HG03175 (cell line): ENCODE results near the gene PCSK4.
"Not testable (repeated sequence)": the region's sequence is repeated elsewhere in the genome, so short reads cannot be mapped to it uniquely, and the experiment has no call there.

Experiments
- ATAC-seq: cut with Tn5 transposase; IDR thresholded peaks from one replicate; pipeline ENCODE4 v1.9.1; 2021; ENCODE audit warnings: mild to moderate bottlenecking, moderate library complexity; ENCODE audit not compliant: unreplicated experiment

PCSK4 gene

DNA sequence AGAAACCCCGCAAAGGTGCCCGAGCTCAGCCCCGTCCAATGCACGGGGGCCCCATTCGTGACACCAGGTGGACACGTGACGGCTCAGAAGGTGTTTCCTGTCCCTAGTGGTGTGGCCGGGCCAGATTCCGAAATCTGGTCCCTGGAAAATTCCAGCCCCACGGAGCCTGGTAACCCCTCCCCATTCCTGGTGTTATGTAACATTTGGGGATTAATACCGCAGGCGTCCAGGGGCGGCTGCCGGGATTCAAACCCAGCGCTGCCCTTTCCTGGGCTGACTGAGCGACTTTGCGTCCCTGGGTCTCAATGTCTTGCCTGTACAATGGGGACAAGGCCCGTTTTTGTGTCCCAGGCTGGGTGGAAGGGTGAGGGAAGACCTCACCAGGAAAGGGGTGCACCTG, 32.7 kb upstream of the PCSK4 start:
- no peak for ATAC-seq

- no peak for ATAC-seq
Observed at GRCh38 chr19:1522061-1522460, 31.9 kb upstream of the PCSK4 start.

- ATAC-seq: no peak
Observed at GRCh38 chr19:1521636-1522035, 31.5 kb upstream of the PCSK4 start.

GRCh38 chr19:1520203-1520780, 30.1 kb upstream of the PCSK4 start:
- ATAC-seq: no peak

GRCh38 chr19:1519802-1520201, 29.7 kb upstream of the PCSK4 start:
- not testable (repeated sequence) for ATAC-seq

DNA sequence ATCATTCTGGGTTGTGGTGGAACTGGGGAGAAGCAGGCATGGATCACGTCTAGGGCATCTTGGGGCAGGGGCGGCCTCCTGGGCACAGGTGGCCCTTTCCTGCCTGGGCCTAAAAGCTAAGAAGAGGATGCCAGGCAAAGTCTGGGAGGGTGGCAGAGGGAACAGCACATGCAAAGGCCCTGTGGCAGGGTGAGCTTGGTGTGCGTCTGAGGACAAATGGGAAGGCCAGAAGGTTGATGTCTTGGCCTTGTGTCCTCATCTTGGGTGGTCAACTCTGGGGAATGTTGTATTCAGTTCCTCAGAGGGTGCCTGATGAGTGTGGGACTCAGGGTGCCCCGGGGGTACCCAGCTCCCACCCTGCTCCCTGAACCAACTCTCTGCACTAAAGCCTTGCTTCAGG, 28.3 kb upstream of the PCSK4 start:
- ATAC-seq: no peak

DNA sequence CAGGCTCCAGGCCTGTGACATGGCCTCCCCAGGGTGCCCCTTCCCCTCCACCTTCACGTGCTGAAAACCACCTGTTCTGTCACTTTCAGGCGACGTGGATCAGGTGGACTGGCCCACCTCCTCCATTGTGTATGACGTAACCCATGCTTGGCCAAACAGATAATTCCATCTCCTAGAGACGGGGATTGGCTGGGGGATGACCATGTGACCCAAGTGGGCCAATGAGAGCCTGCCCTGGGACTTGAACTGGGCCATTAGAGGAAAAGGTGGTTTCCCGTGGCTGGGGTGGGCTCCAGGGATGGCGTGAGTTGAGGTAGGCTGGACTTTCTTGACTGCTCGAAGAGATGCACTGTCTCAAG, 26.2 kb upstream of the PCSK4 start:
- no peak for ATAC-seq

- no peak for ATAC-seq
Observed at GRCh38 chr19:1514986-1515721, 25.0 kb upstream of the PCSK4 start.

GRCh38 chr19:1514295-1514661, 24.1 kb upstream of the PCSK4 start:
- ATAC-seq: no peak

DNA sequence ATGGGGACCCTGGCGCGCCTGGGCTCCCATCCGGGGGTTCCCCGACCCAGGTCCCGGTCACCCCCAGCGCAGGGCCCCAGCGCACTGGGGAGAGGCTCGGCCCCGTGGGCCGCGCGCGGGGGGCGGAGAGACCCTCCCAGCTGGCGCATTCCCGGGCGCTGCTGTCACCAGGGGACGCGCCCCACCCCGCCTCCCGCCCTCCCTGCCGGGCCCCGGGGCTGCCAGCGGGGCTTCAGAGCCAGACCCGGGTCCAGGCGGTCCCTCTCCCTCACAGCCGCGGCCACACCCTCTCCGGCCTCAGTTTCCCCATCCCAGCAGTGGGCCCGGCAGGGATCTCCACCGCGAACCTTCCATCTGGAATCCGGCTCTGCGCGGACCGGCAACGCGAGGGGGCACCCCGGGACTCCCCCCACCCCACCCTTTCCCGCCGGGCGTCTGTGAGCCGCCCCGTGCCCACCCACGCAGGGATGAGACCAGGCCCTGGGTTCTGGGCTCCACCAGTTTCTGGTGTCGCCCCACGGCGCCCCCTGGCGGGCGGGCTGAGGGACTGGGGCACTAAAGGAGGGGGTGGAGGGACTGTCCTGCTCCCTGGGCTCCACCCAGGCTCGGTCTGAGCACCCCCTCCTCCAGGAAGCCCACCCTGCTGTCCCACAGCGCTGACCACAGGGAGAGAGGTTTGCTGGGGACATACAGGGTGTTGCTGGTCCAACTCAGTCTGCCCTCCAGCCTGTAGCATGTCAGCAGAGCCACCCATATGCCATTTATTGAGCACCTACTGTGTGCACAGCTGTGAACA, 23.5 kb upstream of the PCSK4 start:
- ATAC-seq: no peak

- ATAC-seq: no peak
Observed at GRCh38 chr19:1512671-1513498, 22.7 kb upstream of the PCSK4 start, which contains the start of gene ADAMTSL5. Gene ADAMTSL5 (minus strand): TSS chr19:1513019. CDS start chr19:1510943, 2,076 bp downstream.

GRCh38 chr19:1511318-1512317, 21.5 kb upstream of the PCSK4 start:
- ATAC-seq: no peak

DNA sequence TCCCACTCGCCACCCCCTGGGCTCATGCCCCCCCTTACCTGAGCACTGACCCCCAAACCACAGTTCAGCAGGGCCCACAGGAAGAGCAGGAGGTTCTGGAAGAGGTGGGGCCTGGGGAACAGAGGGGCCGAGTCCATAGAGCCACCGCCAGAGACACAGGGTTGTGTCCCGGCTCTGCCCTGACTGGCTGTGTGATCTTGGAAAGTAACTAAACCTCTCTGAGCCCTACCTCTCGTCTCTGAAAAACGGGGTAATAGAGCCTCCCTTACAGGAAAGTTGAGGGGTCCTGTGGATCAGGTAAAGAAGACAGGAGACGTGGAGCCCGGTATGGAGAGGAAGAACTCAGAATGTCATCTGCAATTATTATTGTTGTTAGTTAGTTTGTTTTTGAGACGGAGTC, 20.7 kb upstream of the PCSK4 start:
- ATAC-seq: no peak

- ATAC-seq: no peak
Observed at GRCh38 chr19:1510442-1510806, 20.3 kb upstream of the PCSK4 start.

GRCh38 chr19:1509602-1510441, 19.7 kb upstream of the PCSK4 start:
- ATAC-seq: no peak

GRCh38 chr19:1508507-1508856, 18.3 kb upstream of the PCSK4 start:
- ATAC-seq: no peak

GRCh38 chr19:1507763-1508506, 17.8 kb upstream of the PCSK4 start:
- peak; percentile 59 for ATAC-seq

DNA sequence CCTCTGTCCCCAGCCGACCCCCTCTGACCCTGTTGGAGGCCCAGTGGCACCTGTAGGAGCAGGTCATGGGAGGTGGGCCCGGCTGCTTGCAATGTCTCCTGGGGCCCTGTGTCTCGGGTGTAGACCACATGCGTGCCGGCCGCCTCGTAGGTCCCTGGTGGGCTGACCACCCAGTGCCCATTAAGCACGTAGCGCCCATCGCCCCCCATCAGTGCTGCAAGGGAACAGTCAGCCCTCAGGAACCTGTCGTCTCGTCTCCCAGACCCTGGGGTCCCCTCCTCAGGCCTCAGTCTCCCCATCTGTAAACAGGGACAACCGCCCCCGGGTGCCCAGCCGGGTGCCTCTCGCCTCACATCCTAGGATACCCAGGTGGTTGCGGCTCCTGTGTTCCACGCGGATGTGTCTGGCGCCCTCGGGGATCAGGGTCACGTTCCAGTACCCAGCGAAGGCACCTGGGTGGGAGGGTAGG, 17.1 kb upstream of the PCSK4 start:
- no peak for ATAC-seq
